HPDE6-E6E7 (cell line): ENCODE results near the gene PHC2.
"Not testable (repeated sequence)": the region's sequence is repeated elsewhere in the genome, so short reads cannot be mapped to it uniquely, and the experiment has no call there.

Experiments used
- DNase-seq: peaks from one replicate; pipeline ENCODE4 v3.0.0; 2011; ENCODE audit warnings: missing footprints; ENCODE audit errors: extremely low spot score

The PHC2 gene

GRCh38 chr1:33316601-33317000, 114.3 kb downstream of the PHC2 start:
- DNase-seq, result no peak

DNA sequence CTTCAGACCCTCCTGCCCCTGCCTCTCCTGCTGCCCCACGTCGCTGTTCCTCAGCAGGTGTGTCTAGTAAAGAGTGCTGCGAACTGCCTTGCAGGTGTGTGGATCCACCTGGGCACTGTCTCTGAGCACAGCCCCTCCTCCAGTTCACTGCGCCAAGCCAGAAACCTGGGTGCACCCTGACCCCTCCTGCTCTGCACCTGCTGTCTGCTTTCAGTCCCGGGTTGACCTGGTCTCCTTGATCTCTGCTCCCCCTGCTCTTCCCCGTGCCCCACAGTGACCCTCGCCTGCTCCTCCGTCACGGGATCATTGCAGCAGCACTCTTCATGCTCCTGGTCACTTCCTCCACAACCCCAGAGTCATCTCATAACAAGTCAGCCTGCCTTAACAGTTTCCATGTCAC, 116.5 kb downstream of the PHC2 start:
- DNase-seq, result no peak

- no peak for DNase-seq
These were observed 118.5 kb downstream of the PHC2 start for GRCh38 chr1:33312413-33312749.

DNA sequence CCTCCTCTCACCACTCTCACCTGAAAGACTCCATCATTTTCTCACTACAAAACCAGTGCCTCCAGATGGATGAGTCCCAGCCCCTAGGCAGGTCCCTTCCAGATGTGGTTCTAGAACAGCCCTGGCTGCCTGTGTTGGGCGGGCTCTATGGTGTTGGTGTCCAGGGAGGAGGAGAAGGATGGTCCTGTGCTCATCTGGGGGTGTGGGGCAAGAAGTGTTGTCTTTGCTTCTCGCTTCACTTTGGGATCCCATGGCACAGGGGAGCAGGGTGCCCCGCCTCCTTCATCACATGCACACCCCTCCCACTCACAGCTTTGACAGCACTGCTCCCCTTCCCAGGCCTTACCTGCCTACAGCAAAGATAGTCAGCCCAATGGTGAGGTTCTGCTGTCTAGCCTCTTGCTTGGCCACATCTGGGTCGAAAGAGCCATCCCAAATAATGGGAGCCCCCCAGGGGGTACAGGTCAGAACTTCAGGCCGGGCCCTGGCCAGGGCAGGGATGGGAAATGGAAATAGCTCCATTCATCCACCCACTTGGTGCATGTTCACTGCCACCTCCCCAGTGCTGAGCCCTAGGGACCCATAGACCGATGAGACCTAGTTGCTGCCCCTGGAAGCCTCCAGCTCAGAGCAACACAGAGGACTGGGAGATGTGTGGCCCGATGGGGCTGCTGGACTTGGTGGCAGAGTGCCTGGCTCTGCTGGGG, 119.0 kb downstream of the PHC2 start:
- DNase-seq, result no peak

DNA sequence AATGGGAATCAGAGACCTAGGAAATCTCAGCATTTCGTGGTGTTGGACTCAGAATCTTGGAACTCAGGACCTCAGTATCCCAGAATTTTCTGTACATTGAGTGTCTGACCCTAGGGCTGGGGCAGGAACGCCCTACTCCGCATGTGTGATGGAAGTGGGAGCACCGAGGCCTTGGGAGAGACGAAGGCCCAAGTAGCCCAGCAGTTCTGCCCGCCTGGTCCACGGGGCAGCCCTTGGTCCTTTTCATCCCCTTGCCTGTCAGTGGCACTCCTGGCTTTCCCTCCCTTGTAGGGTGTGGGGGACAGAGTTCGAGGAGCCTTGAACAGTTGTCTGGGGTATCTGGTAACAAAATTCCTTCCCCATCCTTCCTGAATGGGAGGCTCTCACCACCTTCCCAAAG, 120.2 kb downstream of the PHC2 start:
- no peak for DNase-seq

DNA sequence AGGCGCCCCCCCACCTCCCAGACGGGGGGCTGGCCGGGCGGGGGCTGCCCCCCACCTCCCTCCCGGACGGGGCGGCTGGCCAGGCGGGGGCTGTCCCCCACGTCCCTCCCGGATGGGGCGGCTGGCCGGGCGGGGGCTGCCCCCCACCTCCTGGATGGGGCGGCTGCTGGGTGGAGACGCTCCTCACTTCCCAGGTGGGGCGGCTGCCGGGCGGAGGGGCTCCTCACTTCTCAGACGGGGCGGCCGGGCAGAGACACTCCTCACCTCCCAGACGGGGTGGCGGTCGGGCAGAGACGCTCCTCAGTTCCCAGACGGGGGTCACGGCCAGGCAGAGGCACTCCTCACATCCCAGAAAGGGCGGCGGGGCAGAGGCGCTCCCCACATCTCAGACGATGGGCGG, 121.5 kb downstream of the PHC2 start:
- not testable (repeated sequence) for DNase-seq

GRCh38 chr1:33307494-33307864, 123.4 kb downstream of the PHC2 start:
- no peak for DNase-seq

DNA sequence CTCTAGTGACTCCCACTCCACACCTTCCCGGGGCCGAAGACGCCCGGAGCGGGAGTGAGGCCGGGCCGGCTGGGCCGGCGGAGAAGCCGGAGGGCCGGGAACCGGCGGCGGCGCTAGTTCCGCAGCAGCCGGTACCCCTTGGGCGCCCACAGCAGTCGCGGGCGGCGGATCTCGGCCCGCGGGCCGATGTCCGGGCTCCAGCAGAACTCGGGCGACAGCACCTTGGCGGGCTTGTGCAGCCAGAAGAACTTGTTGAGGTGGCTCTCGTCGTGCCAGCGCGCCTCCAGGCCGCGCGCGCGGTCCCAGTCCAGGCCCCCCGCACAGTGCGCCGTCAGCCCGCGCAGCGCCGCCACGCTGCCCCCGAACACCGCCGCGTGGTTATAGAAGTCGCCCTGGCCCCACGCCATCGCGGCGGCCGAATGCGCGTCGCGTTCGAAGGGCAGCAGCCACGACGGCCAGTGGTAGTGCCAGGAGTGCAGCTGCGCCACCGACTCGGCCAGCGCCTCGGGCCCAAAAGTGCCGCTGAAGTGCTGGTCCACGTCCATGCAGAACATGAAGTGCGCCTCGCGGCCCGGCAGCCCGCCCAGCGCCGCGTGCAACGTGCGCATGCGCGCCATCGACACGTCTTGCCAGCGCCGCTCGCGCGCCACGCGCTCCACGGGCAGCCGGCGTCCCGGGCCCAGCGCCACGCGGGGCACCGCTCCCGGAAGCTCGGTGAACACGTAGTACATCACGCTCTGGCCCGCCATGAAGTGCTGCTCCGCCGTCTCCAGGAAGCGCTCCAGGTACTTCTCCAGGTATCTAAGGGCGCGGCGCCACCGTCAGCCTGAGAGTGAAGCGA, 124.0 kb downstream of the PHC2 start:
- DNase-seq, result no peak

DNA sequence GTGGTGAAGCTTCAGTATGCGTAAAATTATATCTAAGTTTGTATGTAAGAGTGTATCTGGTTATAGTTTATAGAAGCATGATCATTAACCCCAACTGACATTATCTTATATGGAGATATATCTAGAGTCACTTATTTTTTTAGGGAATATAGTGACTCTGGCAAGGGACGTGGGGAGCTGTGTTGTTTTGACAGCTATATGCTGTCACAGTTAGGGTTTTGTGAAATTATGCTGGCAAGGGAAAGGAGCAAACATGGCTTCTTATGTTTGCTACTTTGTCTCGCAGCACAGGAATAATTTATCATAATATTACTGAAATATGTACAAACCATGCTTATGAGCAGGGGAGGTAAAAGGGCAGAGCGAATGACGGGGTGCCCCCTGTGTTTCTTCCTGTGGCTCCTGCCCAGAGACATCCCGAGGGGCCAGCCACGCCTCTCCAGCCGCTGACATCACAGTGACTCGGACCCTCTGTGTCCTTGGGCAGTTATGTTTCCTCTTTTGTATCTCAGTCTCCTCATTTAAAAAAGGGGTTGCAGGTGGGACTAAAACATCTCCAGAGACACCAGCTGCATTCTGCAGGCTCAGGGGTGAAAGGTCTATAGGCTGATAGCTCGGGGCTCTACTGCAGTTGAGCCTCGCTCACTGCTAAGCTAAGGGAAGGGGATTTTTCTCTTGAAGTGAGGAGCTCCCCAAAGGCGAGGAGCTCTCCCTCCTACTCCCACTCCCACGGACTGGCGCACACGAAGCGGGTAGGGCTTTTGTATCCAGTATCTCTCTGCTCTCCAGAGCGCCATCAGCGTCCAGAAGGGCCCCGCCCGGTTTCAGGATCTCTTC, 124.9 kb downstream of the PHC2 start:
- DNase-seq, result no peak

GRCh38 chr1:33305016-33305415, 125.9 kb downstream of the PHC2 start:
- DNase-seq, result no peak

DNA sequence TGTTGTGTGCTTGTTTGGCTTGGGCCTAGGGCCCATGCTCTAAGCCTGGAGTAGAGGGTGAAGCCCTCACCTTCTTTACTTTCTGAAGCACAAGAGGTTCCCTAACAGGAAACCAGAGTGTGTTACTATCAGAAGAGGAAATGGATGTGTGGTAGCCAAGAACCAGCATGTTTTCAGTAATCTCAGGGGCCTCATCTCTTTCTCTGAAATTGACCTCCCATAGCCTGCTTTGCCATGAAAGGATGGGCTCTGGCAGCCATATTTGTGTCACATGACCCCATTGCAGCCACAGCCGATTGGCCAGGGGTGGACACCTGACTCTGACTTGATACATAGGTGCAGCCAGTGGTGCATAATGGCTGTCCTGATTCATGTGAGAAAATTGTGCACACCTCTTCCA, 128.6 kb downstream of the PHC2 start:
- no peak for DNase-seq

DNA sequence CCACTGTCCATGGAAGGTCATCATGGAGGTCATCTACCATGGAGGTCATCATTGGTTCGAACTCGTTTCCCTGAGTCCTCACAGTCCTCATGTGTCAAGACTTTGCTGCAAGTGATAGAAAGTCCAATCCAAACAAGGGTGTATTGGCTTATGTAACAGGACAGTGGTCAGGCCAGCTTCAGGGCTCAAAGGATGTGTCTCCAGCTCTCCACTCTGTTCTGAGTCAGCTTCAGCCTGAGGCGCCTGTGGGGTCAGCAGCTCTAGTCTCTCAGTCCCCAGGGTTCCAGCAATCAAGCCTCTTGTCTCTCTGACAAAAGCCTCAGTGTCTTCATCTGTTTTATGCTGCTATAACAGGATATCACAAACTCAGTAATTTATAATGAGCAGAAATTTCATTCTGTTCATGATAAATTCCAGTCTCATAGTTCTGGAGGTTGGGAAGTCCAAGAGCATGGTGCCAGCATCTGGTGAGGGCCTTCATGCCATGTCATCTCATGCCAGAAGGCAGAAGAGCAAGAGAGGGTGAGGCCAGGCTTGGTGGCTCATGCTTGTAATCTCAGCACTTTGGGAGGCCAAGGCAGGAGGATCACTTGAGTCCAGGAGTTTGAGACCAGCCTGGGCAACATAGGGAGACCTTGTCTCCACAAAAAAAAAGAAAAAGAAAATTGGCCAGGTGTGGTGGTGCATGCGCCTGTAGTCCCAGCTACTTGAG, 129.5 kb downstream of the PHC2 start:
- DNase-seq, result no peak

DNA sequence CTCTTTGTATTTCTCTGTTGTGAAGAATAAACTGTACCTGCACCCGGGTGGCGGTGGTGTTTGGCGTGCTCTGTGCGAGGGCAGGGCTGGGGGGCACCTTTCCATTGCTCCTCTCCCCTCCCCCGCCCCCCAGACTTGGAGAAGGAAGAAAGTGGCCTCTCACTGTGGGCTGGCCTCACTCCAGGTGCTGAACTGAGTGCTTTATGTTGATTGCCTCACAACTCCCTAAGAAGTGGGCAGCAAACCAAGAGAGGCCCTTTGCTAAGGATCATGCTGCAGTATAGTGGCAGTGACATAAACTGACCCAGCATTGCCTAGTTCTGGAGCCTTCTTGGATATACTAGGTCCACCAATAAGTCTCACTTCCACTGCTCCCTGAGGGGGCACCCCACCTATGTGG, 130.2 kb downstream of the PHC2 start:
- DNase-seq, result no peak

GRCh38 chr1:33299461-33300155, 131.3 kb downstream of the PHC2 start:
- DNase-seq, result no peak

DNA sequence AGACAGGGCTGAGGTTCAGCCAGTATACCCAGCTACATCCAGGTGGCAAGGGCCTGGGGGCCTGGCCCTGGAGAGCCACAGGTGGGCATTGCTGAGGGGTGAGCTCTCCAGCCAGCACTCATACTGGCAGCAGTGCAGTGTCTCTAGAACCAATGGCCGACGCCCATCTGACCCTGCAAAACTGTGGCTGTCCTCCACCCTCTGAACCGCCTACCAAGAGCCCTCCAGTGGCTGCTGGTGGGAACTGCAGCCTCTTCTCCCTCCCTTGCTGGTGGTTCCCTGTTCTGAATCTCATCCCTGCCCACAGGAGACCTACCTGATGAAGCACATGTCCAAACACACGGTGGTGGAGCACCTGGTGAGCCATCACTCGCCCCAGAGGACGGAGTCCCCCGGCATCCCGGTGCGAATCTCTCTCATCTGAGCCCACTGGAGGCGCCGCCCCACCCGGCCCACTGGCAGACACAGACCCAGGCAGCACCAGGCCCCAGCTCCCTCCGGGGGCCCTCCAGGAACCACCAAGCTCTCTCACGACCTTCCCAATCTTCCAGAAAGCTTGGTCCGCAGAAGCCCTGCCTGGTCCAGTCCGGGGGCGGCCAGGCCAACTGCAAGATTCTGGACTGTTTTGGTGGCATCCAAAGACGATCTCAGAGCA, 132.1 kb downstream of the PHC2 start:
- peak; percentile 59 for DNase-seq

- DNase-seq, result no peak
These were observed 132.8 kb downstream of the PHC2 start for GRCh38 chr1:33297911-33298622.

- DNase-seq, result no peak
These were observed 134.1 kb downstream of the PHC2 start for GRCh38 chr1:33296824-33297223.

DNA sequence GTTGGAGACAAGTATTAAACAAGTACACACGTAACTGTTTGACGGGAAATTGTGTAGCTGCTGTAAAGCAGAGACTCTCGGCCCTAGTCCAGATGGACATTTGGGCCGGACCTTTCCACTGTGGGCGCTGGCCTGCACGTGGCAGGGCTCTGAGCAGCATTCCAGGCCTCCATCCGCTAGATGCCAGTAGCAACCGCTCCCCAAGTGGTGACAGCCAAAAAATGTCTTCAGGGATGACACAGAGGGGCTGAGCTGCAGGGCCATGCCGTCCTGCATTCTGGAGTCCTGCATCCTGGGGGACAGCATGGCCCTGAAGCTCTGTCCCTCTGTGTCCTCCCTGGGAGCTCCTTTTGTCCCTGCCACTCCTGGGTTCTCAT, 134.8 kb downstream of the PHC2 start:
- no peak for DNase-seq

- DNase-seq, result peak; percentile 85
These were observed 135.3 kb downstream of the PHC2 start for GRCh38 chr1:33295450-33296081.

GRCh38 chr1:33295023-33295422, 135.9 kb downstream of the PHC2 start:
- DNase-seq, result no peak
